OCI-M2 (cell line): ENCODE results near the gene NHERF2.

Experiments
- DNase-seq: peaks from one replicate; lab custom pipeline; 2025; ENCODE audit not compliant: unreplicated experiment; lab: John Stamatoyannopoulos, UW

NHERF2 gene

DNA sequence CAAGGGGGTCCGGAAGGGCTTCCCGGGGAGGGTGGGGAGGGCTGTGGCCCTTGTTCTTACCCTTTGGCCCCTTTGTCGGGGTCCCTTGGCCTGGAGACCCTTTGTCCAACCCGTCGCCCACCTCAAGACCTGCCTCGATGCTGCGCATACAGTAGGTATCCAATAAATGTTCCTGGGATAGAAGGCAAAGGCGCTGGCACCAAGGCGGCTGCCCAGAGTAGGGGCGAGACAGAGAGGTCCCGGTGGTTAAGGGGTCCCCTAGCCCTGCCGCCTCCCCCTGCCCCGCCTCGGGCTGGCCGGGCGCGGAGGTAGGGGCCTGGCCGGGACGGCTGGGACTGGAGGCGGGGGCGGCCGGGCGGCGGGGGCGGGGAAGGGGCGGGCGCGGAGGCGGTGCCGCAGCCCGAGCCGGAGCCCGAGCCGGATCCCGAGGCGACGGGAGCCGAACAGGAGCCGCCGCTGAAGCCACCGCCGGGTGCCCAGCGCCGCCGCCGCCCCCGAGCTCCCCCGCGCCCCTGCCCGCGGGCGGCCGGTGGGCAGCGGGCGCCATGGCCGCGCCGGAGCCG, at the start of gene NHERF2:
NHERF2 (plus strand) TSS at position 442 of the 563 bp plus-strand sequence; CDS start at position 546, 104 bp downstream.
- no peak for DNase-seq

DNA sequence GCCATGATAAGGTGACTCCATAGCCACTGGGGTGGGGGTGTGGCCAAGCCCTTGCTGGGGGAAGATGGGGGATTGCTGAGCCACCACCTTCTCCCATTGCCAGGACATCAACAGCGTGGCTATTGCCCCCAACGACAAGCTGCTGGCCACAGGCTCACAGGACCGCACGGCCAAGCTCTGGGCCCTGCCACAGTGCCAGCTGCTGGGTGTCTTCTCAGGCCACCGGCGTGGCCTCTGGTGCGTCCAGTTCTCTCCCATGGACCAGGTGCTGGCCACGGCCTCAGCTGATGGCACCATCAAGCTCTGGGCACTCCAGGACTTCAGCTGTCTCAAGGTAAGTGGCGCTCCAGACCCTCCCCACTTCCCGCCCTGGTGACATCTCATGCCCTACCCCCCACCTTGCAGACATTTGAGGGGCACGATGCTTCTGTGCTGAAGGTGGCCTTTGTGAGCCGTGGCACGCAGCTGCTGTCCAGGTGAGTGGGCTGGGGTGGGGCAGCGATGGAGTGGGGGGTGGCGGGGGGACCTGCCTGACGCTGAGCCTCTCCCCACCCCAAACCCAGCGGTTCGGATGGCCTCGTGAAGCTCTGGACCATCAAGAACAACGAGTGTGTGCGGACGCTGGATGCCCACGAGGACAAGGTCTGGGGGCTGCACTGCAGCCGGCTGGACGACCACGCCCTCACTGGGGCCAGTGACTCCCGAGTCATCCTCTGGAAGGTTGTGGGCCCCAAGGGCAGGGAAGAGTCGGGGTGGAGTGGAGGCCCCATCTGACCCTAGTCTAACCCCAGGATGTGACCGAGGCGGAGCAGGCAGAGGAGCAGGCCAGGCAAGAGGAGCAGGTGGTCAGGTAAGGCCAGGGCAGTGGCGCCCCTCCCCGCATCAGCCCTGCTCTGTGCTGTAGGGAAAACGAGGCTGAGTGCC, 49.5 kb upstream of the NHERF2 start:
- DNase-seq, result no peak

DNA sequence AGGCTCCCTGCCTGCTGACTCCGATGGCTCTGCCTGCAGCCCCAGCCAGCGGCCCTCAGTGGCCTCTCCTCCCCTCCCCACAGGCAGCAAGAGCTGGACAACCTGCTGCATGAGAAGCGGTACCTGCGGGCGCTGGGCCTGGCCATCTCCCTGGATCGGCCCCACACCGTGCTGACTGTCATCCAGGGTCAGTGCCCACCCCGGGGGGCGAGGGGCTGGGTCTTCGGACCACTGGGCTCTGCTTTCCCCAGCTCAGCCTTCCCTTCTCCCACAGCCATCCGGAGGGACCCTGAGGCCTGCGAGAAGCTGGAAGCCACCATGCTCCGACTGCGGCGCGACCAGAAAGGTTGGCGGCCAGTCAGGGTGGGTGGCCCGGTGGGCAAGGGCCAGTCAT, 48.8 kb upstream of the NHERF2 start:
- DNase-seq, result no peak

DNA sequence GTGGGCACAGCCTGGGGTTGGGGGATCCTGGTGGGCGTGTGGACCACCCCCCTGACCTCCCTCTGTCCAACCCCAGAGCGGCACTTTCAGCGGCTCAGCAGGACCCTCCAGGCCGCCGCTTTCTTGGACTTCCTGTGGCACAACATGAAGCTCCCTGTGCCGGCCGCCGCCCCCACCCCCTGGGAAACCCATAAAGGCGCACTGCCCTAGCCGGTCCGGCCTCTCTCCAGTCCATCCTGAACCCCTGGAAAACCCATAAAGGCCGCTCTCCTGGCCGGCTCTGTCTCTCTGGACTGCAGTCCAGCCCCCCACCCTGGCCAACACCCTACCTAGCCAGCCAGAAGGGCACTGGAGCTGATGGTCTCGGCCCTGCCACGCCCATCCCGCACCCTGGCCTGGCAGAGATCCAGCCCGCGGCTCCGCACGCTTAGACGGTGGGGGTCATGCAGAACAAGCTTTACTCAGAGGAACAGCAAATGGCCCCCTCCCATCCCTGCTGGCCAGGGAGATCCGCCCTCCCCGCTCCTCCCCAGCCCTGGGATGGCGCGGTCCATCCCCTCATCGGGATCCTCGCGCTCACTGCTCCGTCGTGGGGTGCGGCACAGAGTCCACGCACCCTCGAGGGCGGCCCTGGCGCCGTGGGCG, 48.1 kb upstream of the NHERF2 start:
- DNase-seq, result no peak

DNA sequence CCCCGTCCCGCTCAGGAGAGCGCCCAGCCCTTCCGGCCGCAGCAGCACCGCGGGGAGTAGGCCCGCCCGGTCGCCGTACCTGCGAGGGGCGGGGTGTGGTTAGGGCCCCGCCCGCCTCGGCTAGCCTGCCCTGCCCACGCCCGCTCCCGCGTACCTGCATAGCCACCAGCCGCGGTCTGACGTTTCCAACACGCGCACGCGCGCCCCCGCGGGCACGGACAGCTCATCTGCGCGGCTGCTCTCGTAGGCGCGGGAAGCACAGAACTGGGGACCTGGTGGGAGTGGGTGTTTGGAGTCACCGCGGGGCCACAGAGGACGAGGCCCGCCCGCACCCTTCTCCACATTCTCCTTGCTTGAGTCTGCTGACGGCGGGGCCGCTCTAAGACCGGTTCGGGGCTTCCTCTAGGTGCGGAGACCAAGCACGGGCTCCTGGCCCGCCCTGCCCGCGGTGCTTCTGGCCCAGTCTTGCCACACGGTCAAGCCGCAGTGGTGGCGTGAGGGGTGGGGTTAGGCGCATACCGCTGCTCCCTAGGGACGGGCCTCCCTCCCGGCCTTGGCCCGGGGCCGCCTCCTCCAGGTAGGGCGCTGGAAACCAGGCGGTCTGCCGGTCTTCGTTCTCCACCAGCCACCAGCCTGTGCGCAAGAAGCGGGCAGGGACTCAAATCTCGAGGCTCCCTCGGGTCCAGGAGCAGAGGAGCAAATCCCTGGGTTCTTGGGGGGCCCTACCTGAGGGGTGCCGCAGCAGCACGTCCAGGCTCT, 47.3 kb upstream of the NHERF2 start:
- DNase-seq, result no peak

DNA sequence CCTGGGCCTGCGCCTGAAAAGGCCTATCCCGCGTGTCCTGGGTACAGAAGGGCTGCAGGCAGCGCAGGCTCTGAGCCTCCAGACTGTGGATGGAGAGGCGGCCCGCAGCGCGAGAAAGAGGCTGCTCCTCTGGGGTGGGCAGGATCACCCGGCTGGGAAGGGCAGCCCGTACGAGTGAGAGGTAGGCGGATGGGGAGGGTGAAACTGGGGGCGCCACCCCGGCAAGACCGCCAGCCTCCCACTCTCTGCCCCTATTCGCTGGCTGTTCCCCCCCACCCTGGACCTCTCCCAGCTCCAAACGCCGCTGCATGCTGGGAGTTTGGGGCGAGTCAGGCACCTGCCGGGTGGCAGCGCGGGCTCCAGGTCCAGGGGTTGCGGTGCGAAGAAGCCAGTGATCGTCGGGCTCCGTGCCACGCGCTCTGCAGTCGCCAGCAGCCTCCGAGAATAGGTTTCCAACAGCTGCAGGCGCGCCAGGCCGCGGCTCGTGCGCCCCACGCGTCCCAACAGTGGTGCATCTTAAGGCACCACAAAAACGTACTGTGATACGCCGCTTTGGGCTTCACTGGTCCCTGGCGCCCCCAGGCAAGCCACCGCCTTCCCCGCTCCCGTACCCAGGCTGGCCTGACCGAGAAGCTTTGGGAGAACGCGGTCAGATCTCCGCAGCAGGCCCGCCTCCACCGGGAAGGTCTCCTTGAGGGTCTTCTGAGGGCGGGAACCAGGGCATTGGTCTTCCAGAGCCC, 46.5 kb upstream of the NHERF2 start:
- no peak for DNase-seq

DNA sequence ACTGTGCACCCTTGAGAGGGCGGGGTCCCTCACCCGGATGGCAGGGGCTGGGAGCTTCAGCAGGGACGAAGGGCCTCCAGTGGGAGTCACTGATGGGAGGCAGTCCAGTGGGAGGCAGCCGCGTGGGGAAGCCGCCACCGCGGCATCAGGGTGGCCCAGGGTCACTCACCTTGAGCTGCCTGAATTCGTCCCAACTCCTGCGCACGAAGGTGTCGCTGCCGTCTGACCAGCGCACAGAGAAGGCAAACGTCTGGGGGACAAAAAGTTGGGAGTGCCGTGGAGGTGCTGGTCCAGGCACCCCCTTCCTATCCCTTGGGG, 46.0 kb upstream of the NHERF2 start:
- no peak for DNase-seq

DNA sequence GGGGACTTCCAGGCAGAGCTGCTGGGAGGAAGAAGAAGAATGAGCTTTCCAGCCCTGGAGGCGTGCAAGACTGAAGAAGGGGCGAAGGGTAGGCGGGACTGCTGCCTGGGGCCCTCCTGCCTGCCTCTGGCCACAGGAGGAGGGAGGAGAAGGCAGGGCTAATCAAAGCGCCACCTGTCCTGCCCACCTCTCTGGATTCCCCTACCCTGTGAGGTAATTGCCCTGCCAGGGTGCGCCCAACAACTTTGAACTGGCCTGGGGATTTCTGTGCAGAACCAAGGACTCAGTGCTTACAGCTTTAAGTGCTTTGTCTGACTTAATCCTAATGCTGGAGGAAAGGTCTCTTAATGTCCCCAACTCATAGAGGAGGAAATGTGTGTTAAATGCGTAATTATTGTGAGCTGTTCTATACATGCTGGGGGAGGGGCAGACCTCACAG, 45.3 kb upstream of the NHERF2 start, which contains the start of gene NOXO1:
NOXO1 (minus strand) TSS at position 72 of the 439 bp plus-strand sequence. CDS start 290 bp downstream, outside the sequence.
- no peak for DNase-seq

DNA sequence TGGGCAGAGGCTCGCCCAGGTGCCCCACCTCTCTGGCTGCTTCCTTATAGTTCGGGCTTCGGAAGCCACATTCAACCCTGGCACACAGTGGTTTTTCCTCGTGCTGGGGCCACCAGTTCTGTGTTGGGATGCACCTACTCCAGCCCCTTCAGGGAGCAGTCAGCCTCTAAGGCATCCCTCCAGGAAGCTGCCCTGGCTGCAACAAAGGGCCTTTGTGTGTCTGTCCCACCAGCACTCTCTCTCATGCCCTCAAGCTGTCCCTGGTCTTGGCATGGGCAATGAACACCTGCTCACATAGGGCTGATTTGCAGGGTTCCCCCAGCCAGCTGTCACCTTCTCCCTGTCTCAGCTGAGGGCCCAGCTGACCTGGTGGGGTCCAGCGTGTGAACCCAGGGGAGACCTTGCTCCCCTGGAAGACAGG, 44.7 kb upstream of the NHERF2 start:
- no peak for DNase-seq

DNA sequence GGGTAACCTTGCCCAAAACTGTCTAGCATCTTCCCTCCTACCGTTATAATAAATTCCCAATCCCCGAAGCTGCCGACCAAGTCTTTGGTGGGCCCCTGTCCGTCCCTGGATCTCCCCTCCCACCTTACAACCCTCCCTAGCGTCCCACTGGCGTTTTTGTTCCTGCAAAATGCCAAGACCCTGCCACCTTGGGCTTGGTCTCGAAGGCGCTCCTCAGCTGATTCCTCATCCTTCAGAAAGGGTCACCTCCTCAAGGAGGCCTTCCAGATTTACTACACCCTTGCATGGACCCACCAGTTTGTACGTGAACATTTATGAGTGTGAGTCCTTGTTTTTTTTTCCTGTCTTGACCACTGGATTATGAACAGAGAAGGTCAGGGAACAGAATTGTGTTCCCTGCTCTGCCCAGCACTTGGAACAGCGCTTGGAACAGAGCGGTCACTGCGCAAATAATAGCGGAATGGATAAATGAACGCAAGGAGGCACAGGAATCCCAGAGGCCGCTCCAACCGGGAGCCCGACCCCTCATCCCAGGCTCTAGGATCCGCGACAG, 43.6 kb upstream of the NHERF2 start:
- no peak for DNase-seq

DNA sequence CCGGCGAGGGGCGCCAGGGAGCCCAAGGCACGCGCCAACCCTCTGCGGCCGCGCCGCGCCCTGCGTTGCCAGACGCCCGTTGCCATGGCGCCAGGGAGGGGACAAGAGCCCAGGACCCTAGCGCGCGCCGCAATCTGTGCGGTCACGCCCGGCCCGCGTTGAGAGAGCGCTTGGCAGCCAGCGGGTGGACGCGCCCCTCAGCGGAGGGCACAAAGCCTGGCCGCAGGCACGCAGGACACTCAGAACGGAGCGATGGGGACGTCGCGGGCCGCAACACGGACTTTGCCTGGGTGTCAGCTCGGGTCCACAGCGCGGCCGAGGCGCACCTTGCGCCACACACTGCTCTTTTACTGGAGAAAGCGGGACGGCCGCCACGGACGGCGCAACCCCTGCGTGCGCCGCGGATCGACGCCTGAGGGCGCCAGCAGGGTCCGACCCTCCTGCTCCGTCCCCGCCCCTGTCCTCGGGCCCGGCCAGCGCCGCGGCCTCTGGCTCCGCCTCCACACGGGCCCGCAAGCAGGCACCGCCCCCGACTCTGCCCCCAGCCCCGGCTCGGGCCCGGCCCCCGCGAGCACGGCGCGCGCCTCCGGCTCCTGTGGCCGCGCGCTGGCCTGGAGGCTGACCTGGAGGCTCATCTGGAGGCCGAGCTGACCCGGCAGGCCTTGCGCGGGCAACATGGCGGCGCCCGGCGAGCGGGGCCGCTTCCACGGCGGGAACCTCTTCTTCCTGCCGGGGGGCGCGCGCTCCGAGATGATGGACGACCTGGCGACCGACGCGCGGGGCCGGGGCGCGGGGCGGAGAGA, 43.0 kb upstream of the NHERF2 start, which contains the start of gene GFER:
GFER (plus strand) TSS at position 650 of the 803 bp plus-strand sequence; CDS start at position 676, 26 bp downstream.
- DNase-seq, result no peak

DNA sequence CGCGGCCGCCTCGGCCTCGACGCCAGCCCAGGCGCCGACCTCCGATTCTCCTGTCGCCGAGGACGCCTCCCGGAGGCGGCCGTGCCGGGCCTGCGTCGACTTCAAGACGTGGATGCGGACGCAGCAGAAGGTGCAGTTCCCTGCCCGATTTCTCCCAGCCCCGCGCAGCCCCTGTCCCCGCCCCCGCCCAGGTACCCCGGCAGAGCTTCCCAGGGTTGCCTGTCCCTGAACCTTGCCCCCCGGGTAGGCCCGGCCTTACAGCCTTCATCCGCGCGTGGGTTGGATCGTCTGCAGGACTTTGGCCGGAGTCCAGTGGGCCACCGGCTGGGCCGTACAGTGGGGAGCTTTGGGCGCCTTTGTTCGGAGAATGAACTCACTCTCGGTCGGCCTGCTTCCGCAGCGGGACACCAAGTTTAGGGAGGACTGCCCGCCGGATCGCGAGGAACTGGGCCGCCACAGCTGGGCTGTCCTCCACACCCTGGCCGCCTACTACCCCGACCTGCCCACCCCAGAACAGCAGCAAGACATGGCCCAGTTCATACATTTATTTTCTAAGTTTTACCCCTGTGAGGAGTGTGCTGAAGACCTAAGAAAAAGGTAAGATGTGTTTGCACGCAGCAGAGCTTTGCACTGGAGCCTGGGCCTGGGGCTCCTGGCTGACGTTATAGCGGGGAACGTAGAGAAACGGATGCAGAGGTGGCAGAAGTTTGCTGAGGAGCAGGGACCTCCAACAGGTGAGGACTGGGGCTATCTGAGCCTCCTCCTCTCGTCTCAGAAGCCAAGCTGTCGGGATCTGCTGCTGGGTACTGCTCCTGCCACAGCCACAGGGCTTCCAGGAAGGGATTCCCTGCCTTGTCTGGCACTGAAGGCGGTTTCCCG, 42.1 kb upstream of the NHERF2 start:
- DNase-seq, result no peak

DNA sequence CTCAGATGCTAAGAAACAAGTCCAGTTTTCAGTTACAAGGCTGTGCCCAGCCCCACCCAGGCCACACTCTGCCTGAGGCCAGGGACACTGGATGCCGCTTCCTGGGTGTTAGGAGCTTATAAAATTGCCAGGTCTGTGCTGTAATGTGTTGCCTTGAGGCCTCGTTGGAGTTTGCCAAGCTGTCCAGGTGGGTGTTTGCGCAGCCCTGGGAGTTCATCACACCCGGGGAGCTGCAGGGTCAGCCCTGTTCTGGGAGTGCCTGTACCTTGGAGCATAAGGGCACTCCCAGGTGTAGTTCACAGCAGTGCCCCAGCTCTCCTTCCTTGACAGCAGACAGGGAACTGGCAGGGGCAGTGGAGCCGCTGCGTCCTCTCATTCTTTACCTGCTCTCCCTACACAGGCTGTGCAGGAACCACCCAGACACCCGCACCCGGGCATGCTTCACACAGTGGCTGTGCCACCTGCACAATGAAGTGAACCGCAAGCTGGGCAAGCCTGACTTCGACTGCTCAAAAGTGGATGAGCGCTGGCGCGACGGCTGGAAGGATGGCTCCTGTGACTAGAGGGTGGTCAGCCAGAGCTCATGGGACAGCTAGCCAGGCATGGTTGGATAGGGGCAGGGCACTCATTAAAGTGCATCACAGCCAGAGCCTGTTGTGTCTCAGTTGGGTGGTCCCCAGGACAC, 41.1 kb upstream of the NHERF2 start:
- no peak for DNase-seq

DNA sequence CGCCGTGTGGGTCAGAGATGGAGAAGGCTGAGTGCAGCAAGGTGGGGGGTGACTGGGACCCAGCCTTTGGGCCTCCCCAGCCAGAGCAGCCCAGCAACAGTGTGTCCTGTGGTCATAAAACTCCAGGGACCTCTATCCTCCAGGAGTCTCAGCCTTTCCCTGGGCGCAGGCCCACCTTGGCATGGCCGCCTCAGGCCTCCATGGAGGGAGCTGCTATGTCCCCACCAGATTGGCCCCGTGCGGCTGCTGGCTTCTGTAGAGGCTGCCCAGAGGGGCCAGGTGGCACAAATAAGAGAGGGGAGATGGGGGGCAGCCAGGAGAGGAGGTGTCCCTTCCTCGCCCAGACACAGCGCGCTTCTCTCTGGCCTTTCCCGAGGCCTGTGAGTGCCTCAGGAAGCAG, 39.5 kb upstream of the NHERF2 start:
- DNase-seq, result no peak

DNA sequence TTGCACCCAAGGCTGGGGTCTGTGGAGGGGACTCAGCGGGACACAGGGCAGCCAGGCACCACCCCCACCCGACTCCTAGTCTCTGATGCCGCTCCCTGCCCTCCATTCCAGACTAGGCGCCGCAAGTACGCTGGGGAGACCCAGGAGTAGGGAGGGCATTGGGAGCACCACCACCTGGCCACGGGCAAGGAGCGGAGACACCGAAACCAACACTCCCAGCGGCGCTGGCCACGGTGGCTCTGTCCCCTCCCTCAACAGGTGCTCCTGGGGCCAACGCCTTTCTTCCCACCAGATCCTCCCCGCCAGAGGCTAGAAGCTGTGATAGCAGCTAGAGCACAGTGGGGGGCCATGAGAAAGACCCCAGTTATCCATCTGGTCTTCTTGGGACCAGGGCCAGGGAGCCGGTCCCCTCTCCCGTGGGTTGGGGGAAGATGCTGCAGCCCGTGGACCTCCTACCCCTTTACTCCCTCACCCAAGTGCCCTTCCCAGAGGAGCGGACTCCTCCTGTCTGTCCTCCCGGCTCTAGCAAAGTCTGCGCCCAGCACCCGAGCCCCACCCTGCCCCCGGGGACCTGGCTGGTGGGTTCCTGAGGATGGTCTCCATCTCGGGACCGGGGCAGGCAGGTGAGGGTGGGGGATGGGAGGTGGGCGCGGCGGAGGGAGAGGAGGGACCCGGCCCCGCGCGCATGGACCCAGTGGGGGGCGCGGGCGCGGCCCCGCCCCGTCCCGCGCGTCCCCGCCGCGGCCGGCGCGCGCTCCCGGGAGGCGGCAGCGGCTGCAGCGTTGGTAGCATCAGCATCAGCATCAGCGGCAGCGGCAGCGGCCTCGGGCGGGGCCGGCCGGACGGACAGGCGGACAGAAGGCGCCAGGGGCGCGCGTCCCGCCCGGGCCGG, 37.2 kb upstream of the NHERF2 start, which contains the start of gene SYNGR3:
SYNGR3 (plus strand) TSS at position 762 of the 892 bp plus-strand sequence. CDS start 133 bp downstream, outside the sequence.
- no peak for DNase-seq

DNA sequence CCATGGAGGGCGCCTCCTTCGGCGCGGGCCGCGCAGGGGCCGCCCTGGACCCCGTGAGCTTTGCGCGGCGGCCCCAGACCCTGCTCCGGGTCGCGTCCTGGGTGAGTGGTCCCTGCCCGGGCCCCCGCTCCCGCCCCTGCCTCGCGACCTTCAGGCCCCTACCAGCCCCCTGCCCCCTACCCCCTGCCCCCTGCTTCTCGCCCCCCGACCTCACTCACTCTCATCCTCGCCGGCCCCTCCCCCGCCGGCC, 36.7 kb upstream of the NHERF2 start:
- DNase-seq, result no peak
